Erythroblast (primary cell): ENCODE data around the gene PTPRN2.

Experiments
- GATA1 ChIP-seq: IDR thresholded peaks from 2 replicates; pipeline ENCODE4 v1.6.1; 2011; ENCODE audit warnings: low read depth, mild to moderate bottlenecking, control low read depth, low read length, moderate library complexity
- POLR2A ChIP-seq: IDR thresholded peaks from 2 replicates; pipeline ENCODE4 v1.6.1; 2011; ENCODE audit warnings: mild to moderate bottlenecking, low read length

DNA sequence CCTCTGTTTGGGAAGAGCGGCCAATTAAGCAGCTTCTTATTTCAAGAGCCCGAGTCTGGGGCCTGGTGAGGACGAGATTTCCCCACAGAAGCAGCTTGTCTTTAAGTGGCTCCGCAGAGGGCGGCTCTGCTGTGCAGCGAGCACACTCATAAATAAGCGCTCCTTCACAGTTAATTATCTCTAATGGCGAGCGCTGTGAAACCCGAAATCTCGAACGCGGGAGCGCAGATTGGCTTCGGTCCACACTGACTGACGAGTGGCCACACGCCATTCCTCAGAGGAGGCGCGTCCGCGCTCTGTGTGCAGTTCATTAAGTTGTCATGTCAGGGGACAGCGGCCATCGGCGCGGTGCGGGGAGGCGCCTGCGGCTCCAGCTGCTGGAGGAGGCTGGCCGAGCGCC lies 689.9 kb downstream of the PTPRN2 start:
- TF ChIP-seq POLR2A (no peak), GATA1 (no peak)
